H1 (cell line): ENCODE results near the gene SPN. TPM values are rescaled to one million over a fixed set of nuclear protein-coding genes. Genes with fewer than 3 reads are reported as not detected.

ENCODE experiments used
- CTCF ChIA-PET: fragments of 300-600 bp; sonication (Branson Sonifier 250); formaldehyde crosslinking; loops from one replicate; lab custom pipeline; 2021; ENCODE audit not compliant: partially characterized antibody; lab: Charles Lee
- POLR2A ChIA-PET: fragments of 300-600 bp; sonication (Branson Sonifier 250); formaldehyde crosslinking; loops from one replicate; lab custom pipeline; 2021; ENCODE audit warnings: inconsistent platforms; ENCODE audit not compliant: partially characterized antibody; lab: Charles Lee
- DNase-seq, 2 experiments: peaks; one replicate each; pipeline versions ENCODE4 v3.0.0 to v3.0.0-alpha.2; 2010 to 2022; ENCODE audit warnings: low spot score in 2 of 2, low read depth in 1 of 2, mixed read lengths in 1 of 2
- FAIRE-seq: peaks from 2 replicates; lab custom pipeline; 2011; peaks lifted over from hg19 to GRCh38; lab: Jason Lieb, UNC
- H2AFZ ChIP-seq: 2 replicates; pipeline ENCODE4 v1.8.1; 2012; ENCODE audit warnings: low read length, inconsistent platforms
- H2AK5ac ChIP-seq: 2 replicates; pipeline ENCODE4 v1.6.1; 2013; ENCODE audit warnings: low read depth, low read length
- H2BK120ac ChIP-seq: replicated peaks from 2 replicates; pipeline ENCODE3; 2013; ENCODE audit warnings: low read depth, low read length, inconsistent platforms
- H2BK12ac ChIP-seq: 2 replicates; pipeline ENCODE4 v1.6.1; 2013; ENCODE audit warnings: low read depth, low read length
- H2BK15ac ChIP-seq: 2 replicates; pipeline ENCODE4 v1.6.1; 2013; ENCODE audit warnings: low read length
- H2BK20ac ChIP-seq: 2 replicates; pipeline ENCODE4 v1.6.1; 2013; ENCODE audit warnings: low read length
- H2BK5ac ChIP-seq: 2 replicates; pipeline ENCODE4 v1.6.1; 2013; ENCODE audit warnings: low read depth, low read length
- H3K14ac ChIP-seq: 2 replicates; pipeline ENCODE4 v1.6.1; 2013; ENCODE audit warnings: inconsistent platforms; ENCODE audit not compliant: insufficient read length
- H3K18ac ChIP-seq: 2 replicates; pipeline ENCODE4 v1.6.1; 2013; ENCODE audit warnings: low read length; ENCODE audit errors: extremely low read depth
- H3K23ac ChIP-seq: 2 replicates; pipeline ENCODE4 v1.6.1; 2013; ENCODE audit warnings: inconsistent platforms; ENCODE audit not compliant: insufficient read length
- H3K23me2 ChIP-seq: 2 replicates; pipeline ENCODE4 v1.6.1; 2013; ENCODE audit warnings: low read depth, low read length
- H3K27ac ChIP-seq: 2 replicates; pipeline ENCODE4 v1.6.1; 2011; ENCODE audit warnings: low read depth, low read length, inconsistent platforms
- H3K27me3 ChIP-seq, 4 experiments: replicated peaks in 1 of 4; 1 replicate in 1 of 4; 2 replicates in 3 of 4; pipeline versions ENCODE4 v1.6.1 to v1.8.1; 2011 to 2013; ENCODE audit warnings: low read length in 3 of 4, mild to moderate bottlenecking in 3 of 4, inconsistent platforms in 2 of 4, mixed read lengths in 2 of 4, moderate library complexity in 1 of 4; ENCODE audit not compliant: control insufficient read depth in 3 of 4, insufficient read depth in 3 of 4; ENCODE audit errors: extremely low read depth in 1 of 4
- H3K36me3 ChIP-seq, 4 experiments: 2 replicates each; pipeline versions ENCODE4 v1.6.1 to v1.8.1; 2011 to 2013; ENCODE audit warnings: mild to moderate bottlenecking in 4 of 4, low read length in 3 of 4, moderate library complexity in 2 of 4, control low read depth in 1 of 4, inconsistent platforms in 1 of 4; ENCODE audit not compliant: insufficient read depth in 4 of 4, control insufficient read depth in 2 of 4
- H3K4ac ChIP-seq: replicated peaks from 2 replicates; pipeline ENCODE3; 2013; ENCODE audit warnings: low read length, low read depth, mixed read lengths, inconsistent platforms; ENCODE audit not compliant: insufficient read length
- H3K4me1 ChIP-seq, 4 experiments: replicated peaks in 1 of 4; 1 replicate in 1 of 4; 2 replicates in 3 of 4; pipeline versions ENCODE4 v1.6.1 to v1.8.1; 2011 to 2013; ENCODE audit warnings: low read length in 3 of 4, inconsistent platforms in 2 of 4, mixed read lengths in 1 of 4; ENCODE audit not compliant: insufficient read depth in 4 of 4, control insufficient read depth in 3 of 4
- H3K4me2 ChIP-seq, 2 experiments: 2 replicates each; pipeline versions ENCODE4 v1.6.1 to v1.8.1; 2011 to 2013; ENCODE audit warnings: low read depth in 2 of 2, low read length in 2 of 2, control low read depth in 1 of 2, inconsistent platforms in 1 of 2, mild to moderate bottlenecking in 1 of 2; ENCODE audit not compliant: insufficient read depth in 1 of 2
- H3K4me3 ChIP-seq, 4 experiments: fragments of 200-600, 300-600 bp in 1 of 4; sonication (generic), shearing (Covaris generic), sonication (Bioruptor Twin) in 1 of 4; 2 replicates each; pipeline versions ENCODE4 v1.5.1 to v1.8.1; 2011 to 2016; ENCODE audit warnings: low read length in 4 of 4, low read depth in 3 of 4, control low read depth in 2 of 4, inconsistent platforms in 2 of 4, mild to moderate bottlenecking in 2 of 4, mixed read lengths in 1 of 4, moderate library complexity in 1 of 4; ENCODE audit not compliant: insufficient read depth in 2 of 4; ENCODE audit errors: extremely low read depth in 1 of 4
- H3K56ac ChIP-seq: replicated peaks from 2 replicates; pipeline ENCODE3; 2013; ENCODE audit warnings: low read depth, mild to moderate bottlenecking, mixed read lengths, low read length, inconsistent platforms; ENCODE audit not compliant: insufficient read length
- H3K79me1 ChIP-seq: 2 replicates; pipeline ENCODE4 v1.6.1; 2013; ENCODE audit warnings: low read depth, low read length, control low read depth
- H3K79me2 ChIP-seq, 2 experiments: 2 replicates each; pipeline versions ENCODE4 v1.6.1 to v1.8.1; 2012 to 2013; ENCODE audit warnings: low read length in 2 of 2, mild to moderate bottlenecking in 2 of 2, inconsistent platforms in 1 of 2; ENCODE audit not compliant: insufficient read depth in 2 of 2, control insufficient read depth in 1 of 2
- H3K9ac ChIP-seq, 4 experiments: replicated peaks in 1 of 4; 1 replicate in 1 of 4; 2 replicates in 3 of 4; pipeline versions ENCODE4 v1.6.1 to v1.8.1; 2011 to 2013; ENCODE audit warnings: low read depth in 3 of 4, low read length in 3 of 4, control low read depth in 2 of 4, mild to moderate bottlenecking in 2 of 4, moderate library complexity in 2 of 4, inconsistent platforms in 1 of 4; ENCODE audit errors: extremely low read depth in 1 of 4
- H3K9me3 ChIP-seq, 2 experiments: 2 replicates each; pipeline versions ENCODE4 v1.6.1 to v1.8.1; 2012 to 2013; ENCODE audit warnings: mild to moderate bottlenecking in 2 of 2, moderate library complexity in 2 of 2, control low read depth in 1 of 2, inconsistent platforms in 1 of 2, low read depth in 1 of 2, low read length in 1 of 2, mixed read lengths in 1 of 2; ENCODE audit not compliant: insufficient read depth in 2 of 2
- H4K20me1 ChIP-seq, 2 experiments: replicated peaks in 1 of 2; 2 replicates each; pipeline versions ENCODE3 to v1.8.1; 2011 to 2013; ENCODE audit warnings: inconsistent platforms in 2 of 2, low read length in 2 of 2, mild to moderate bottlenecking in 1 of 2; ENCODE audit not compliant: insufficient read depth in 2 of 2, control insufficient read depth in 1 of 2
- H4K5ac ChIP-seq: 2 replicates; pipeline ENCODE4 v1.6.1; 2013; ENCODE audit warnings: low read length, low read depth, mixed read lengths, inconsistent platforms; ENCODE audit not compliant: insufficient read length
- H4K8ac ChIP-seq: 2 replicates; pipeline ENCODE4 v1.8.0; 2013; ENCODE audit warnings: mild to moderate bottlenecking, moderate library complexity, low read length, inconsistent platforms; ENCODE audit not compliant: insufficient read depth; ENCODE audit errors: extremely low read depth
- H4K91ac ChIP-seq: replicated peaks from 2 replicates; pipeline ENCODE3; 2013; ENCODE audit warnings: low read length, mixed read lengths, inconsistent platforms; ENCODE audit not compliant: insufficient read length
- ATF2 ChIP-seq: IDR thresholded peaks from 2 replicates; pipeline ENCODE4 v1.6.1; 2012; ENCODE audit warnings: low read length, inconsistent platforms
- WGBS, 2 experiments: shearing (Covaris generic) in 1 of 2; methylation state at CpG; one replicate each; pipeline versions ENCODE4 v1.1.6 to v1.1.7; 2013 to 2015; ENCODE audit warnings: low lambda C conversion rate in 2 of 2, mixed read lengths in 2 of 2, inconsistent platforms in 1 of 2, low coverage in 1 of 2, missing lambda C conversion rate in 1 of 2; ENCODE audit not compliant: insufficient replicate concordance in 2 of 2, insufficient coverage in 1 of 2, insufficient read length in 1 of 2; ENCODE audit errors: extremely low coverage in 1 of 2, missing lambda C conversion rate in 1 of 2; 5-methylcytosine and 5-hydroxymethylcytosine counted together
- polyA plus RNA-seq, 7 experiments: library from polyadenylated mRNA; depleted of rRNA in 3 of 7; stranded (reverse) in 5 of 7; unstranded in 2 of 7; fragments of >200 nt in 5 of 7; fragments of 200-250 nt in 2 of 7; gene quantifications; 1 replicate in 5 of 7; 2 replicates in 1 of 7; 4 replicates in 1 of 7; pipeline versions ENCODE4 v1.2.1 to v1.2.3, GENCODE V29; 2011 to 2013; ENCODE audit warnings: missing spikeins in 2 of 7, mixed read lengths in 2 of 7
- total RNA-seq: library from RNA; stranded (reverse); fragmentation: NEBNext Ultra II Directional; extraction: Animal tissue kit (Norgen Biotek cat#: 25700); gene quantifications from 2 replicates; pipeline ENCODE4 v1.2.1, GENCODE V29; 2021

Gene SPN
- total and polyA plus RNA-seq, 2 of the 8 experiments (the other 6 are each of a cell fraction or from before 2014, with no cell fraction given) = 1.5 to 1.8 TPM

- ChIA-PET POLR2A (interaction anchor here (0.6 to 26.3 kb wide), 14 partner anchors 13 to 122 kb away, joined by 3 to 490 read pairs (median 4); partner anchors contain the start of genes KIF22 and QPRT), CTCF (interaction anchor here (0.6 to 12.2 kb wide), 7 partner anchors 10 to 72 kb away, joined by 3 to 138 read pairs (median 4); no protein-coding TSS in a partner anchor)
- Histone ChIP-seq H3K79me2 (peaks cover 5 to 81% of the 10 kb centered on the region in 2 experiments), H2BK12ac (no peak overlapping the region), H3K23ac (no peak overlapping the region), H3K23me2 (no peaks in the 10 kb centered on the region), H2BK120ac (no peak overlapping the region), H3K4me2 (no peak overlapping the region), H3K4me1 (peaks cover 2 to 14% (median 5%) of the 10 kb centered on the region in 4 experiments; a peak in 5 of 7 replicates), H4K8ac (no peak overlapping the region), H3K4ac (no peak overlapping the region), H4K5ac (no peak overlapping the region), H2BK20ac (no peak overlapping the region), H3K9me3 (no peaks in the 10 kb centered on the region), H3K18ac (no peak overlapping the region), H4K91ac (no peak overlapping the region), H3K4me3 (no peak overlapping the region), H3K79me1 (peaks cover 3% of the 10 kb centered on the region), H3K9ac (no peak overlapping the region), H4K20me1 (peaks cover 3 to 5% of the 10 kb centered on the region in 2 experiments), H3K27ac (no peak overlapping the region), H2AK5ac (no peak overlapping the region), H3K14ac (no peak overlapping the region), H3K56ac (no peak overlapping the region), H2AFZ (no peak overlapping the region), H2BK5ac (no peak overlapping the region), H3K36me3 (peaks cover 5 to 52% (median 23%) of the 10 kb centered on the region in 4 experiments), H3K27me3 (no peaks in the 10 kb centered on the region), H2BK15ac (no peak overlapping the region)
- no peak for DNase-seq
- 94% methylated on average over 7 of the region's 7 CpGs; no CpG with 5 or more reads in 1 of the 2 experiments for WGBS, 2 experiments
- no peak for FAIRE-seq
- no peak for TF ChIP-seq ATF2
Measured at GRCh38 chr16:29717113-29717512, 54.1 kb downstream of the SPN start.
